WTC11 (cell line): Measurements from ENCODE around the gene ACTA2. TPM values are rescaled to one million over a fixed set of nuclear protein-coding genes. Genes with fewer than 3 reads are reported as not detected.

ENCODE experiments used
- ATAC-seq: fragments of 200-7000 bp; cut with Tn5 transposase; 2 replicates; pipeline ENCODE4 v1.10.0; 2021; ENCODE audit warnings: mild to moderate bottlenecking, moderate library complexity
- CTCF ChIA-PET: fragments of 300-600 bp; sonication (Branson Sonifier 250); formaldehyde crosslinking; loops from one replicate; lab custom pipeline; 2021; ENCODE audit warnings: antibody characterized with exemption; lab: Charles Lee
- POLR2A ChIA-PET: fragments of 350-600 bp; sonication (Branson Sonifier 250); formaldehyde crosslinking; loops from one replicate; lab custom pipeline; 2021; ENCODE audit warnings: antibody characterized with exemption; lab: Charles Lee
- DNase-seq: peaks from one replicate; pipeline ENCODE4 v3.0.0; 2021; ENCODE audit warnings: low spot score
- H3K27ac Mint-ChIP-seq: 2 replicates; pipeline ENCODE4 v1.8.0; 2021; ENCODE audit warnings: mixed read lengths
- H3K27me3 Mint-ChIP-seq: 2 replicates; pipeline ENCODE4 v1.8.0; 2021; ENCODE audit warnings: low read depth, mild to moderate bottlenecking, moderate library complexity, mixed read lengths
- H3K36me3 Mint-ChIP-seq: 2 replicates; pipeline ENCODE4 v1.8.0; 2021; ENCODE audit warnings: mixed read lengths
- H3K4me1 Mint-ChIP-seq: 2 replicates; pipeline ENCODE4 v1.8.0; 2022; ENCODE audit warnings: mixed read lengths
- H3K4me3 Mint-ChIP-seq: 2 replicates; pipeline ENCODE4 v1.8.0; 2021; ENCODE audit warnings: mild to moderate bottlenecking, moderate library complexity, mixed read lengths
- H3K9me3 Mint-ChIP-seq: 2 replicates; pipeline ENCODE4 v1.8.0; 2021; ENCODE audit warnings: mixed read lengths
- ATF2 ChIP-seq: sonication (generic); formaldehyde crosslinking; IDR thresholded peaks from 2 replicates; pipeline ENCODE4 v1.8.1; 2022; ENCODE audit warnings: low read depth, missing genetic modification reagents, borderline replicate concordance
- ATF3 ChIP-seq: sonication (generic); formaldehyde crosslinking; conservative IDR thresholded peaks from 2 replicates; pipeline ENCODE4 v1.8.1; 2022; ENCODE audit warnings: mild to moderate bottlenecking, missing genetic modification reagents
- ESRRA ChIP-seq: sonication (generic); formaldehyde crosslinking; IDR thresholded peaks from 2 replicates; pipeline ENCODE4 v1.8.1; 2022; ENCODE audit warnings: mild to moderate bottlenecking, missing genetic modification reagents, borderline replicate concordance
- GABPB1 ChIP-seq: sonication (generic); formaldehyde crosslinking; IDR thresholded peaks from 2 replicates; pipeline ENCODE4 v1.8.1; 2023; ENCODE audit warnings: mild to moderate bottlenecking, missing genetic modification reagents
- KAT7 ChIP-seq: sonication (generic); formaldehyde crosslinking; IDR thresholded peaks from 2 replicates; pipeline ENCODE4 v1.8.1; 2023; ENCODE audit warnings: missing genetic modification reagents, mild to moderate bottlenecking, borderline replicate concordance
- MAX ChIP-seq: sonication (generic); formaldehyde crosslinking; IDR thresholded peaks from 2 replicates; pipeline ENCODE4 v1.8.0; 2022; ENCODE audit warnings: mild to moderate bottlenecking, missing genetic modification reagents
- MYBL2 ChIP-seq: sonication (generic); formaldehyde crosslinking; IDR thresholded peaks from 2 replicates; pipeline ENCODE4 v1.8.1; 2023; ENCODE audit warnings: mild to moderate bottlenecking, moderate library complexity, missing genetic modification reagents
- NFYB ChIP-seq: sonication (generic); formaldehyde crosslinking; conservative IDR thresholded peaks from 2 replicates; pipeline ENCODE4 v1.8.0; 2022; ENCODE audit warnings: low read depth, missing genetic modification reagents
- NR1H2 ChIP-seq: sonication (generic); formaldehyde crosslinking; IDR thresholded peaks from 2 replicates; pipeline ENCODE4 v1.9.0; 2021; ENCODE audit warnings: mild to moderate bottlenecking, moderate library complexity, missing genetic modification reagents
- PRDM15 ChIP-seq: sonication (generic); formaldehyde crosslinking; IDR thresholded peaks from 2 replicates; pipeline ENCODE4 v1.8.0; 2022; ENCODE audit warnings: missing genetic modification reagents
- RELA ChIP-seq: sonication (generic); formaldehyde crosslinking; IDR thresholded peaks from 2 replicates; pipeline ENCODE4 v1.8.1; 2022; ENCODE audit warnings: missing genetic modification reagents, mild to moderate bottlenecking, borderline replicate concordance
- RORB ChIP-seq: fragments of 250-450 bp; sonication (Bioruptor Pico); IDR thresholded peaks from 2 replicates; pipeline ENCODE4 v1.9.0; 2021; ENCODE audit warnings: mild to moderate bottlenecking
- TEAD4 ChIP-seq: sonication (generic); formaldehyde crosslinking; IDR thresholded peaks from 2 replicates; pipeline ENCODE4 v1.8.0; 2022; ENCODE audit warnings: mild to moderate bottlenecking, missing genetic modification reagents
- TP53 ChIP-seq: sonication (generic); formaldehyde crosslinking; IDR thresholded peaks from 2 replicates; pipeline ENCODE4 v1.8.1; 2023; ENCODE audit warnings: mild to moderate bottlenecking, missing genetic modification reagents
- ZNF512 ChIP-seq: sonication (generic); formaldehyde crosslinking; IDR thresholded peaks from 2 replicates; pipeline ENCODE4 v1.8.1; 2022; ENCODE audit warnings: missing genetic modification reagents, borderline replicate concordance
- total RNA-seq: library from RNA; stranded (reverse); gene quantifications from 3 replicates; pipeline ENCODE4 v1.2.3, GENCODE V29; 2021
- TF ChIP-seq, protein P1 (sequence below): fragments of 250-450 bp; sonication (Bioruptor Pico); IDR thresholded peaks from 2 replicates; pipeline ENCODE4 v2.1.2; 2022; ENCODE audit warnings: mild to moderate bottlenecking, moderate library complexity
- TF ChIP-seq, protein P2 (sequence below): sonication (generic); formaldehyde crosslinking; IDR thresholded peaks from 2 replicates; pipeline ENCODE4 v1.8.0; 2022; ENCODE audit warnings: mild to moderate bottlenecking, missing genetic modification reagents
- TF ChIP-seq, protein P3 (sequence below): fragments of 250-450 bp; sonication (Bioruptor Pico); IDR thresholded peaks from 2 replicates; pipeline ENCODE4 v1.9.0; 2021; ENCODE audit warnings: mild to moderate bottlenecking, borderline replicate concordance

Gene ACTA2
- total RNA-seq, 1 experiment from 2014 or later: 4.4 TPM

- ChIA-PET POLR2A (no interaction called here), CTCF (no interaction called here)
- Mint-ChIP-seq H3K9me3 (no peaks in the 10 kb centered on the region), H3K27ac (no peak overlapping the region)
- no peak for DNase-seq
- TF ChIP-seq ATF2 (CRISPR knock-in tag): no peak
- no peak for TF ChIP-seq PRDM15 (CRISPR knock-in tag)
- no peak for TF ChIP-seq TP53 (CRISPR knock-in tag)
- TF ChIP-seq GABPB1 (CRISPR knock-in tag): no peak
- no peak for TF ChIP-seq TEAD4 (CRISPR knock-in tag)
- no peak for TF ChIP-seq KAT7 (CRISPR knock-in tag)
- TF ChIP-seq MYBL2: no peak
- TF ChIP-seq, protein P1, sequence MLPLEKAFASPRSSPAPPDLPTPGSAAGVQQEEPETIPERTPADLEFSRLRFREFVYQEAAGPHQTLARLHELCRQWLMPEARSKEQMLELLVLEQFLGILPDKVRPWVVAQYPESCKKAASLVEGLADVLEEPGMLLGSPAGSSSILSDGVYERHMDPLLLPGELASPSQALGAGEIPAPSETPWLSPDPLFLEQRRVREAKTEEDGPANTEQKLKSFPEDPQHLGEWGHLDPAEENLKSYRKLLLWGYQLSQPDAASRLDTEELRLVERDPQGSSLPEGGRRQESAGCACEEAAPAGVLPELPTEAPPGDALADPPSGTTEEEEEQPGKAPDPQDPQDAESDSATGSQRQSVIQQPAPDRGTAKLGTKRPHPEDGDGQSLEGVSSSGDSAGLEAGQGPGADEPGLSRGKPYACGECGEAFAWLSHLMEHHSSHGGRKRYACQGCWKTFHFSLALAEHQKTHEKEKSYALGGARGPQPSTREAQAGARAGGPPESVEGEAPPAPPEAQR (CRISPR knock-in tag): no peak
- no peak for TF ChIP-seq NFYB (CRISPR knock-in tag)
- TF ChIP-seq, all 79 proteins: peak for 0
- H3K4me1 Mint-ChIP-seq: no peaks in the 10 kb centered on the region
- no peaks in the 10 kb centered on the region for H3K36me3 Mint-ChIP-seq
- no peaks in the 10 kb centered on the region for H3K27me3 Mint-ChIP-seq
- no peak for ATAC-seq
- H3K4me3 Mint-ChIP-seq: no peak overlapping the region
These were observed 4.8 kb upstream of the ACTA2 start for GRCh38 chr10:88957381-88957780.

- CTCF ChIA-PET: interaction anchor here (0.7 to 1.8 kb wide), 2 partner anchors 20 to 572 kb away, joined by 4 to 5 read pairs; no protein-coding TSS in a partner anchor
- Mint-ChIP-seq H3K27me3 (no peaks in the 10 kb centered on the region), H3K9me3 (no peaks in the 10 kb centered on the region), H3K4me3 (no peak overlapping the region), H3K27ac (no peak overlapping the region), H3K36me3 (no peaks in the 10 kb centered on the region), H3K4me1 (peaks cover 13% of the 10 kb centered on the region)
- POLR2A ChIA-PET: no interaction called here
- DNase-seq (no peak), ATAC-seq (no peak)
- TF ChIP-seq, protein P2, sequence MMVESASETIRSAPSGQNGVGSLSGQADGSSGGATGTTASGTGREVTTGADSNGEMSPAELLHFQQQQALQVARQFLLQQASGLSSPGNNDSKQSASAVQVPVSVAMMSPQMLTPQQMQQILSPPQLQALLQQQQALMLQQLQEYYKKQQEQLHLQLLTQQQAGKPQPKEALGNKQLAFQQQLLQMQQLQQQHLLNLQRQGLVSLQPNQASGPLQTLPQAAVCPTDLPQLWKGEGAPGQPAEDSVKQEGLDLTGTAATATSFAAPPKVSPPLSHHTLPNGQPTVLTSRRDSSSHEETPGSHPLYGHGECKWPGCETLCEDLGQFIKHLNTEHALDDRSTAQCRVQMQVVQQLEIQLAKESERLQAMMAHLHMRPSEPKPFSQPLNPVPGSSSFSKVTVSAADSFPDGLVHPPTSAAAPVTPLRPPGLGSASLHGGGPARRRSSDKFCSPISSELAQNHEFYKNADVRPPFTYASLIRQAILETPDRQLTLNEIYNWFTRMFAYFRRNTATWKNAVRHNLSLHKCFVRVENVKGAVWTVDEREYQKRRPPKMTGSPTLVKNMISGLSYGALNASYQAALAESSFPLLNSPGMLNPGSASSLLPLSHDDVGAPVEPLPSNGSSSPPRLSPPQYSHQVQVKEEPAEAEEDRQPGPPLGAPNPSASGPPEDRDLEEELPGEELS: no peak
- TF ChIP-seq, protein P3, sequence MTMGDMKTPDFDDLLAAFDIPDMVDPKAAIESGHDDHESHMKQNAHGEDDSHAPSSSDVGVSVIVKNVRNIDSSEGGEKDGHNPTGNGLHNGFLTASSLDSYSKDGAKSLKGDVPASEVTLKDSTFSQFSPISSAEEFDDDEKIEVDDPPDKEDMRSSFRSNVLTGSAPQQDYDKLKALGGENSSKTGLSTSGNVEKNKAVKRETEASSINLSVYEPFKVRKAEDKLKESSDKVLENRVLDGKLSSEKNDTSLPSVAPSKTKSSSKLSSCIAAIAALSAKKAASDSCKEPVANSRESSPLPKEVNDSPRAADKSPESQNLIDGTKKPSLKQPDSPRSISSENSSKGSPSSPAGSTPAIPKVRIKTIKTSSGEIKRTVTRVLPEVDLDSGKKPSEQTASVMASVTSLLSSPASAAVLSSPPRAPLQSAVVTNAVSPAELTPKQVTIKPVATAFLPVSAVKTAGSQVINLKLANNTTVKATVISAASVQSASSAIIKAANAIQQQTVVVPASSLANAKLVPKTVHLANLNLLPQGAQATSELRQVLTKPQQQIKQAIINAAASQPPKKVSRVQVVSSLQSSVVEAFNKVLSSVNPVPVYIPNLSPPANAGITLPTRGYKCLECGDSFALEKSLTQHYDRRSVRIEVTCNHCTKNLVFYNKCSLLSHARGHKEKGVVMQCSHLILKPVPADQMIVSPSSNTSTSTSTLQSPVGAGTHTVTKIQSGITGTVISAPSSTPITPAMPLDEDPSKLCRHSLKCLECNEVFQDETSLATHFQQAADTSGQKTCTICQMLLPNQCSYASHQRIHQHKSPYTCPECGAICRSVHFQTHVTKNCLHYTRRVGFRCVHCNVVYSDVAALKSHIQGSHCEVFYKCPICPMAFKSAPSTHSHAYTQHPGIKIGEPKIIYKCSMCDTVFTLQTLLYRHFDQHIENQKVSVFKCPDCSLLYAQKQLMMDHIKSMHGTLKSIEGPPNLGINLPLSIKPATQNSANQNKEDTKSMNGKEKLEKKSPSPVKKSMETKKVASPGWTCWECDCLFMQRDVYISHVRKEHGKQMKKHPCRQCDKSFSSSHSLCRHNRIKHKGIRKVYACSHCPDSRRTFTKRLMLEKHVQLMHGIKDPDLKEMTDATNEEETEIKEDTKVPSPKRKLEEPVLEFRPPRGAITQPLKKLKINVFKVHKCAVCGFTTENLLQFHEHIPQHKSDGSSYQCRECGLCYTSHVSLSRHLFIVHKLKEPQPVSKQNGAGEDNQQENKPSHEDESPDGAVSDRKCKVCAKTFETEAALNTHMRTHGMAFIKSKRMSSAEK (CRISPR knock-in tag): no peak
- TF ChIP-seq MAX (CRISPR knock-in tag) (no peak), NR1H2 (CRISPR knock-in tag) (no peak), RELA (CRISPR knock-in tag) (no peak), ESRRA (no peak), ZNF512 (CRISPR knock-in tag) (no peak), ATF3 (CRISPR knock-in tag) (no peak), RORB (CRISPR knock-in tag) (no peak)
These were observed 2.0 kb upstream of the ACTA2 start for GRCh38 chr10:88954458-88955083.
